HL-60 (cell line): ENCODE results near the gene DNAH17.

Experiments
- POLR2AphosphoS5 ChIP-seq: IDR thresholded peaks from 2 replicates; pipeline ENCODE4 v1.6.1; 2012; ENCODE audit warnings: low read depth
- REST ChIP-seq: IDR thresholded peaks from 2 replicates; pipeline ENCODE4 v1.6.1; 2012; ENCODE audit warnings: low read depth; ENCODE audit not compliant: insufficient replicate concordance
- TF ChIP-seq, protein P1 (sequence below): IDR thresholded peaks from one replicate; pipeline ENCODE4 v1.5.1; 2011; ENCODE audit warnings: low read length, control low read depth, inconsistent platforms; ENCODE audit not compliant: insufficient read depth

DNA sequence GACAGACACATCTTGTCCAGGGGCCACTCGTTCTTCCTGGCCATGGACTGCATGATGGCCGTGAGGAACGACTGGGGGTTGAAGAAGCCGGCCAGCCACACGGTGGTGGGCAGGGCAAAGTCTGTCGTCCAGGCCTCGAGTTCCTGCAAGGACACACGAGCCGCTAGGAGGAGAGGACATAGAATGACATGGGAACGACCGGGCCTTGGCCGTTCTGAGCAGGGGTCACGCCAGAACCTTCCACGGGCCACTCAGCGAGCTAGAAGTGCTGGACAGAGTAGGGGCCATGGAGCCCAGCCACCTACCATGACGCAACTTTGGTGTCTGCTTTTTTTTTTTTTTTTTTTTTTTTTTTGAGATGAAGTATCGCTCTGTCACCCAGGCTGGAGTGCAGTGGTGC, 151.8 kb downstream of the DNAH17 start:
- TF ChIP-seq REST (no peak), POLR2AphosphoS5 (no peak)
- TF ChIP-seq, protein P1, sequence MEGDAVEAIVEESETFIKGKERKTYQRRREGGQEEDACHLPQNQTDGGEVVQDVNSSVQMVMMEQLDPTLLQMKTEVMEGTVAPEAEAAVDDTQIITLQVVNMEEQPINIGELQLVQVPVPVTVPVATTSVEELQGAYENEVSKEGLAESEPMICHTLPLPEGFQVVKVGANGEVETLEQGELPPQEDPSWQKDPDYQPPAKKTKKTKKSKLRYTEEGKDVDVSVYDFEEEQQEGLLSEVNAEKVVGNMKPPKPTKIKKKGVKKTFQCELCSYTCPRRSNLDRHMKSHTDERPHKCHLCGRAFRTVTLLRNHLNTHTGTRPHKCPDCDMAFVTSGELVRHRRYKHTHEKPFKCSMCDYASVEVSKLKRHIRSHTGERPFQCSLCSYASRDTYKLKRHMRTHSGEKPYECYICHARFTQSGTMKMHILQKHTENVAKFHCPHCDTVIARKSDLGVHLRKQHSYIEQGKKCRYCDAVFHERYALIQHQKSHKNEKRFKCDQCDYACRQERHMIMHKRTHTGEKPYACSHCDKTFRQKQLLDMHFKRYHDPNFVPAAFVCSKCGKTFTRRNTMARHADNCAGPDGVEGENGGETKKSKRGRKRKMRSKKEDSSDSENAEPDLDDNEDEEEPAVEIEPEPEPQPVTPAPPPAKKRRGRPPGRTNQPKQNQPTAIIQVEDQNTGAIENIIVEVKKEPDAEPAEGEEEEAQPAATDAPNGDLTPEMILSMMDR = no peak
